HS-27A (cell line): Measurements from ENCODE around the gene P2RX6.
"Not testable (repeated sequence)": the region's sequence is repeated elsewhere in the genome, so short reads cannot be mapped to it uniquely, and the experiment has no call there.

Experiments
- DNase-seq: peaks from one replicate; pipeline ENCODE4 v3.0.0-alpha.2; 2012; ENCODE audit warnings: low read depth, missing footprints

The P2RX6 gene

DNA sequence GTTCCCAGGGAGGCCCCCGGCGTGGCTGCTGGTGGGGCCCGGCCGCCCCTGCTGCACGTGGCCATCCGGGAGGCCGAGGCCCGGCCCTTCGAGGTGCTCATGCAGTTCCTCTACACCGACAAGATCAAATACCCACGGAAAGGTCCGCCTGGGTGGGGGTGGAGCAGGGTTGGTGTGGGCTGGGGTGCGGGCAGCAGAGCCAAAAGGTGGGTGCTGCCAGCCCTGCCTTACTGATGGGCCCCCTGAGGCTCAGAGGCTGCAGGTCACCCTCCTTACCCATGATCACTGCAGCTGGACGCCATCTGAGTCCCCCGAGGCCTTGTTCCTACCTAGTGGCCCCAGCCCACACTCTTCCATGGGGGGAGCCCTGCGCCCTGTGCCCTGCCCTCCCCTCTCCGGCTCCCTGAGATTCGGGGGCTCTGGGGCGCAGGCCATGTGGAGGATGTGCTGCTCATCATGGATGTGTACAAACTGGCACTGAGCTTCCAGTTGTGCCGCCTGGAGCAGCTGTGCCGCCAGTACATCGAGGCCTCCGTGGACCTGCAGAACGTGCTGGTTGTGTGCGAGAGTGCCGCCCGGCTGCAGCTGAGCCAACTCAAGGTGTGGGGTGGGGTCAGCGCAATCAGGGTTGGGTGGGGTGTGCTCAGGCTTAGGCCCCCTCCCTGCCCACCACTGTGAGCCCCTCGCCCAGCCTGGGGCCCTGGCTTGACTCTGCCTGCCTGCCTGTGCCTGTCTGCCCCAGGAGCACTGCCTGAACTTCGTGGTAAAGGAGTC lies 20.6 kb upstream of the P2RX6 start:
- no peak for DNase-seq

DNA sequence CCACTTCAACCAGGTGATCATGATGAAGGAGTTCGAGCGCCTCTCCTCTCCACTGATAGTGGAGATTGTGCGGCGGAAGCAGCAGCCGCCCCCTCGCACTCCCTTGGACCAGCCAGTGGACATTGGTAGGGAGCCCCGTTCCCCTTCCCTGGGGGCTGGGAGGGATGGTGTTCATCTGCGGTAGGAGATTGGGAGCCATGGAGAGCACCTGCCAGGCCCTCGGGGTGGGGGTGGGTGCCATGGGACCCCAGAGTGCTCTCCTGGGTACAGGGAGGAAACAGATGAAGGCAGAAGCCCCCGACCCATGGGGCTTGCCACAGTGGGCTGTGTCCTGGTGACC lies 20.1 kb upstream of the P2RX6 start:
- DNase-seq: no peak

- no peak for DNase-seq
Observed at GRCh38 chr22:20995329-20996030, 19.5 kb upstream of the P2RX6 start.

DNA sequence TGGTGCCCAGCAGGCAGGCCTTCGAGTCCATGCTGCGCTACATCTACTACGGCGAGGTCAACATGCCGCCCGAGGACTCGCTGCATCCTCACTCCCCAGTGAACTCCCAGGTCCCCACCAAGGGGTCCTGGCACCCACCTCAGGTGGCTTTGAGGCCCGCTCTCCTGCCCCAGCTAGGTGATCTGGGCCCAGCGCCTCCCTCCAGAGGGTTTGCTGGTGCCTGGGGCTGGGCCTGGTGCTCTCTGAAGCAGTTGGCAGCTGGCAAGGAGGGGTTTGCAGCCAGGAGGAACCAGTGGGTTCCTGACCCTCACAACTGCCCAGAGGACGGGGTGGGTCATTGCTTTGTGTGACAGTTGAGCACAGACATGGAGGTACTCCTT lies 18.9 kb upstream of the P2RX6 start:
- no peak for DNase-seq

DNA sequence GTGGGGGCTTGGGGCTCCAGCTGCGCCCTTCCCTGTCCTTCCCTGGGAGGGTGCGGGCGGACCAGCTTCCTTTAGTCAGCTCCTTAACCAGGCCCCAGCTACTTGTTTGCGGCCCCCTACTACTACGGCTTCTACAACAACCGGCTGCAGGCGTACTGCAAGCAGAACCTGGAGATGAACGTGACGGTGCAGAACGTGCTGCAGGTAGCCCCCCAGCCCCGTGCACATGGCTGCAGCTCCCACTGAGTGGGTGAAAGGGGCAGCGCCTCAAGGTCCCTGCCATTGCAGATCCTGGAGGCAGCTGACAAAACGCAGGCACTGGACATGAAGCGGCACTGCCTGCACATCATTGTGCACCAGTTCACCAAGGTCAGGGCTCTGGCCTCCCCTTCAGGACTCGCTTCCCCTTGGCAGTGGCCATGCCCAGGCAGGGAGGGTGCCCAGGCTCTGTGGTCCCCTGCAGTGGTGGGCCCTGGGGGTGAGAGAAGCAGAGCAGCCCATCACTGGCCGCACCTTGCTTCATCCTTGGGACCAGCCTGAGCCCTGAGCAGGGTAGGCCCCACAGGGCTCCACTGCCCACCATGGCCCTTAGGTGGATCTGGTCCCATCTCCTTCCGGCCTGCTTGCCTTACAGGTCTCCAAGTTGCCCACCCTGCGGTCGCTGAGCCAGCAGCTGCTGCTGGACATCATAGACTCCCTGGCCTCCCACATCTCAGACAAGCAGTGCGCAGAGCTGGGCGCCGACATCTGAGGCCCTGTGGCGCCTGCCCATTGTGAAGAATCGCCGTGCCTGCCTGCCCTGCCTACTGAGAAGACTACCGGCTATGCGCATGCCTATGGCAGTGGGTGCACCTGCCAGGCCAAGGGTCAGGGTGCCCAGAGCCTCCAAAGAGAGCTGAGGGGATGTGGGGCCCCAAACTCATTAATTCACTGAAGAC lies 18.1 kb upstream of the P2RX6 start:
- DNase-seq: no peak

GRCh38 chr22:20997536-20998257 lies 17.3 kb upstream of the P2RX6 start:
- DNase-seq: no peak

DNA sequence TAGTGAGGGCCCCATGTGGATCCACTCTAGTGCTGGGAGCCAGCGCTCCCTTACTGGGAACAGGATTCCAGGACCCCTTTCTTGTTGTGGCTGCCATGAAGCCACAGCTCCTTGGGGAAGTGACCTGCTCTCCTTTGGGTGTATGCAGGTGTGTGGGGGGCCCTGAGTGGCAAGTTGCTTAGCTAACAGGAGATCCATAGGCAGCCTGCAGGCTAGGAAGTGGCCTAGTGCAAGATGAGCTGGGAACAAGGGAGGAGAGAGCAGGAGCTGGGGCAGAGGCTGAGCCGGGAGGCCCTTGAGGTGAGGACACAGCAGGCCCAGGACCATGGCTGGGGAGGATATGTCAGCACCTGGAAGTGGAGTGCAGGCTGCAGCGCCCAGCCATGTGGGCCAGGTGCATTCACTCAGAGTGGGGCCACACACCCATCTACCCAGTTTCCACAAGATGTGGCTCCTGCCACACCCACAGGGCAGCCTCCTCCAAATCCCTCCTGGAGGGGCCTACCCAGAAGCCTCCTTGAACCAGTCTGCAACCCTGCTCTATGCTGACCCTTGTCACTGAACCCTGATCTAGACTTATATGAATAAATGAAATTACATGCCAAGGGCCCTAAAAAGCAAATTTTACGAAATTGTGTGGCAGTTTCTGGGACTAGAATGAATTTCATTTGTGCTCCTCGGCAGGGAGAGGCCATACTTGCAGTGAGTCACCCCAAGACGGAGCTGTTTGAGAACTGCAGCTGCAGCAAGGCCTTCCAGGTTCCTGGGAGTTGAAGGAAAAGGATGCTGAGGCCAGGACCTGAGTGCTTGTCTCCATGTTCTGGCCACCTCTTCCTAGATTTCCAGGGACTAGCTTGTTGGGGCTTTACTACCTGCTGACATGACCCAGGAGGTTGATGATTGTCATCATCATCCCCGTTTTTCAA lies 16.3 kb upstream of the P2RX6 start:
- DNase-seq: no peak

- no peak for DNase-seq
Observed at GRCh38 chr22:20999350-21000206, 15.4 kb upstream of the P2RX6 start.

GRCh38 chr22:21000207-21000986 lies 14.6 kb upstream of the P2RX6 start:
- no peak for DNase-seq

- DNase-seq: no peak
Observed at GRCh38 chr22:21000987-21001600, 13.9 kb upstream of the P2RX6 start.

- DNase-seq: peak; percentile 84
Observed at GRCh38 chr22:21001601-21002325, 13.2 kb upstream of the P2RX6 start, which contains the start of gene THAP7. THAP7 (minus strand) TSS chr22:21002118; CDS start chr22:21001911, 207 bp downstream.

DNA sequence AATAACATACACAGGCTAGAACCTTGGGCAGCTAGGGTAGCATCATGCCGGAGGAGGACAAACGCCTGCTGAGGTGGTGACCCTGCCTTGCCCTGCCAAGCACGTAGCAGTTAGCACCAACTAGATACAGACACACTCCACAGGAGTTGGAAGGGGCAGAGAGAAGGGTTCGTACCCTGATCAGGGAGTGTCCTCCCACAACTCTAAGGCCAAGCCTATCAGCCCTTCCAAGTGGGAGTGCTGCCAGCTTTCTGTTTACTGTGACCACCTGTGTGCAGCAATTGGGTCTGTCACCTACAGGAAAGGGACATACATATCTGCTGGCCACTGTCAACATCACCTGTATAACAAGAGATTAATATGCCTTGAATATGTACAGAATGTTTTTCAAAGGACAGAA lies 11.2 kb upstream of the P2RX6 start:
- DNase-seq: no peak

DNA sequence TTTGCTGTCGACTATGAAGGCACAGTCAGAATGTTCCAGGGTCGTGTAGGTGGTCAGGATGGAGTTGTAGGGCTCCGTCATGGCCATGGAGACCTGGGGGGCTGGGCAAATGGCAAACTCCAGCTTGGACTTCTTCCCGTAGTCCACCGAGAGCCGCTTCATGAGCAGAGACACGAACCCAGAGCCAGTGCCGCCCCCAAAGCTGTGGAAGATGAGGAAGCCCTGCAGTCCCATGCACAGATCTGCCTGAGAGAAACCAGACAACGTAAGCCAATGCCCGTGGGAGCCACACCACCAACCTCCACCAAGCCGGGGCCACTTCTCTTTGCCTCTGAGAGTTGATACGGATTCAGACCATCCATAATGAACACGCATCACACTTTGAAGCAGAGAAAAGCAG lies 5.8 kb upstream of the P2RX6 start:
- DNase-seq: not testable (repeated sequence)

- DNase-seq: no peak
Observed at GRCh38 chr22:21009638-21010425, 5.1 kb upstream of the P2RX6 start.

GRCh38 chr22:21010426-21011113 lies 4.4 kb upstream of the P2RX6 start:
- DNase-seq: no peak
